ENCODE measurements around the gene RABGAP1L. TPM values are rescaled to one million over a fixed set of nuclear protein-coding genes. Genes with fewer than 3 reads are reported as not detected.

RABGAP1L gene
- total RNA-seq, 2 donors from 2014 or later = 37.9 to 59.8 TPM

GRCh38 chr1:174448531-174448883 lies 289.2 kb downstream of the RABGAP1L start:
- ATAC-seq (ENCODE audit: insufficient number of reproducible peaks, low FRiP score, low read depth) (no peak), DNase-seq (ENCODE audit: low spot score) (no peak)
- no peak overlapping the region for H3K4me3 ChIP-seq
- H3K4me1 ChIP-seq (ENCODE audit: control insufficient read depth in 1 of 2, low read depth in 2 of 2) = peaks cover 3 to 11% of the 10 kb centered on the region in 2 donors
- no peak overlapping the region for H3K27ac ChIP-seq
- peaks cover 6% of the 10 kb centered on the region for H3K9me3 ChIP-seq
- H3K27me3 ChIP-seq (replicated peaks; ENCODE audit: insufficient read depth) = no peaks in the 10 kb centered on the region
- H3K36me3 ChIP-seq = no peaks in the 10 kb centered on the region
- TF ChIP-seq CTCF (IDR thresholded peaks at IDR 0.05) = no peak

- TF ChIP-seq CTCF (IDR thresholded peaks at IDR 0.05) = no peak
- ATAC-seq (ENCODE audit: insufficient number of reproducible peaks, low FRiP score, low read depth) (no peak), DNase-seq (ENCODE audit: low spot score) (no peak)
- Histone ChIP-seq H3K27ac (no peak overlapping the region), H3K4me1 (ENCODE audit: control insufficient read depth in 1 of 2, low read depth in 2 of 2) (peaks cover 3 to 11% of the 10 kb centered on the region in 2 donors), H3K36me3 (no peaks in the 10 kb centered on the region), H3K4me3 (no peak overlapping the region), H3K27me3 (replicated peaks; ENCODE audit: insufficient read depth) (no peaks in the 10 kb centered on the region), H3K9me3 (peaks cover under 1% of the 10 kb centered on the region)
These were observed 289.7 kb downstream of the RABGAP1L start for GRCh38 chr1:174448974-174449373.

DNA sequence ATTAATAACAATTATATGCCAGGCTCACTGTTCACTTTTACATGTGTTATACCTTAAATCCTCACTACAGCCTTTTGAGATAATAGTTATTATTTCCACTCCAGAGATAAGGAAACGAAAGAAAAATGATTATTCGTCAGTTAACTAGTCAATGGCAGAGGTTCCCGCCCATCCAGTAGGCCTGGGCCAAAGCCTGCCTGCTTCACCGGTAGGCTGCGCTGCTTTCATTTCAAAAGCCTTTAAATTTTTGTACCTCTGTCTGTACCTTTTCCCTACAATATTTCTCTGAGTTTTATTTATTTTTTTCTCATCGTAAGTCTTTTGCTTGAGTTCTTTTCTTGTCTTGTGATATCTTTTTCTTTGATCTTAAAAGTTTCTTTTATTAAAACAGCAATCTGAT lies 292.1 kb downstream of the RABGAP1L start:
- no peak for ATAC-seq (ENCODE audit: insufficient number of reproducible peaks, low FRiP score, low read depth)
- TF ChIP-seq CTCF (IDR thresholded peaks at IDR 0.05) = no peak
- H3K4me3 ChIP-seq = no peak overlapping the region

DNA sequence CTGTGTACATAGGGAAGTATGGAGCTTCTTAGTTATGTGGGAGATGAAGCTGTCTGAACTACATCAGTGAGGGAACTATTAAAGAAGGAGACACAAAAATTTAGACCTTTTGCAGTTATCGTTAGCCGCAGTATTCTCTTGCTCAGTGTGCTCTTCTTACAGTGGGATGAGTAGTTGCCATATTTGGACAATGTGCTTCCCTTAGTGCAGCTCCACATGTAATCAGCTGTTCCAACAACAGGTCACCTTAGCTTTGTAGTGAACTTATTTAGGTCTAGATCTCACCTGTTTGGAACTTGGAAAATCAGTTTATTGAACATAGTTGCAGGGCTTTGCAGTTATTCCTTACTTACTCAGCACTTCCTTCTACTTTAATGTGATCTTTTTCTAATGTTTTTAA lies 306.5 kb downstream of the RABGAP1L start:
- Histone ChIP-seq H3K9me3 (no peaks in the 10 kb centered on the region), H3K36me3 (no peaks in the 10 kb centered on the region), H3K4me3 (no peak overlapping the region), H3K27me3 (replicated peaks; ENCODE audit: insufficient read depth) (no peaks in the 10 kb centered on the region), H3K27ac (no peak overlapping the region), H3K4me1 (ENCODE audit: control insufficient read depth in 1 of 2, low read depth in 2 of 2) (no peaks in the 10 kb centered on the region)
- TF ChIP-seq CTCF (IDR thresholded peaks at IDR 0.05) = no peak
- ATAC-seq (ENCODE audit: insufficient number of reproducible peaks, low FRiP score, low read depth) (no peak), DNase-seq (ENCODE audit: low spot score) (no peak)

More for the DNA sequence above, 292.1 kb downstream of the RABGAP1L start:
- H3K9me3 ChIP-seq = no peaks in the 10 kb centered on the region
- no peak overlapping the region for H3K27ac ChIP-seq
- peaks cover 3 to 11% of the 10 kb centered on the region in 2 donors for H3K4me1 ChIP-seq (ENCODE audit: control insufficient read depth in 1 of 2, low read depth in 2 of 2)
- no peaks in the 10 kb centered on the region for H3K36me3 ChIP-seq
- H3K27me3 ChIP-seq (replicated peaks; ENCODE audit: insufficient read depth) = no peaks in the 10 kb centered on the region
- DNase-seq (ENCODE audit: low spot score) = no peak

GRCh38 chr1:174466607-174467006 lies 307.3 kb downstream of the RABGAP1L start:
- Histone ChIP-seq H3K27ac (no peak overlapping the region), H3K27me3 (replicated peaks; ENCODE audit: insufficient read depth) (no peaks in the 10 kb centered on the region), H3K4me3 (no peak overlapping the region), H3K9me3 (no peaks in the 10 kb centered on the region), H3K4me1 (ENCODE audit: control insufficient read depth in 1 of 2, low read depth in 2 of 2) (no peaks in the 10 kb centered on the region), H3K36me3 (no peaks in the 10 kb centered on the region)
- TF ChIP-seq CTCF (IDR thresholded peaks at IDR 0.05) = no peak
- DNase-seq (ENCODE audit: low spot score) (no peak), ATAC-seq (ENCODE audit: insufficient number of reproducible peaks, low FRiP score, low read depth) (no peak)

Measured in thoracic aorta (tissue), 2 donors.